ENCODE data around the gene ASF1B. TPM values are rescaled to one million over a fixed set of nuclear protein-coding genes. Genes with fewer than 3 reads are reported as not detected.
A peak's percentile ranks its signal among the peaks of the same experiment; 100 is the strongest.

The ASF1B gene
- total RNA-seq, 1 experiment from 2014 or later: 78.1 TPM

GRCh38 chr19:14088634-14089411 is 47.6 kb downstream of the ASF1B start:
- Histone ChIP-seq H3K27ac (ENCODE audit: low read depth, low read length) (peak overlapping the region; percentile 78; the same call in 1 of the 2 replicates), H3K27me3 (ENCODE audit: insufficient read depth, low read length) (no peaks in the 10 kb centered on the region), H3K4me3 (replicated peaks in 1 of 2; ENCODE audit: low read depth in 1 of 2, low read length in 2 of 2) (peak overlapping the region; percentile 45 to 58), H3K79me2 (ENCODE audit: insufficient read depth, low read length) (no peaks in the 10 kb centered on the region), H3K4me1 (ENCODE audit: control insufficient read depth in 1 of 2, insufficient read depth in 2 of 2, low read length in 2 of 2) (peaks cover 12 to 19% of the 10 kb centered on the region in 2 experiments), H3K4me2 (ENCODE audit: low read length) (peak overlapping the region; percentile 82), H3K9ac (ENCODE audit: low read length) (peak overlapping the region; percentile 53; the same call in 1 of the 2 replicates), H3K9me3 (ENCODE audit: control insufficient read depth in 1 of 2, insufficient read depth in 1 of 2, low read depth in 1 of 2, low read length in 2 of 2) (peaks cover 3 to 7% of the 10 kb centered on the region in 2 experiments; a peak in 1 of 4 replicates), H4K20me1 (ENCODE audit: insufficient read depth) (no peaks in the 10 kb centered on the region), H3K36me3 (ENCODE audit: control insufficient read depth in 1 of 2, insufficient read depth in 2 of 2, low read length in 2 of 2) (peaks cover 0 to 3% of the 10 kb centered on the region in 2 experiments; a peak in 1 of 4 replicates), H2AFZ (ENCODE audit: low read depth, low read length, poor library complexity, severe bottlenecking) (no peak overlapping the region), H3K9me2 (ENCODE audit: insufficient read depth) (no peaks in the 10 kb centered on the region)
- CTCF ChIA-PET: interaction anchor here (1.4 kb wide), 1 partner anchor 17 kb away, joined by 3 read pairs; the partner anchor contains the start of gene MISP3
- RAD21 ChIA-PET (ENCODE audit: low non-redundant PET in 1 of 2, low total read pairs in 2 of 2, uncharacterized antibody in 2 of 2, unreplicated experiment in 2 of 2): no interaction called here
- intact Hi-C loops (cut with micrococcal nuclease): no loop called here
- TF ChIP-seq REST (IDR thresholded peaks at IDR 0.05; ENCODE audit: low read depth): no peak
- TF ChIP-seq CBX3 (IDR thresholded peaks at IDR 0.05; ENCODE audit: low read depth): no peak
- POLR2A ChIA-PET: interaction anchor here (1.8 kb wide), 1 partner anchor 8 kb away, joined by 4 read pairs; no protein-coding TSS in a partner anchor
- BruUV-seq (replicated peaks): TSS peak; percentile 30
- DNase-seq (ENCODE audit: low read depth, low spot score): no peak
- ATAC-seq: no peak

GRCh38 chr19:14086098-14086497 is 50.3 kb downstream of the ASF1B start:
- intact Hi-C loops (cut with micrococcal nuclease): no loop called here
- ChIA-PET POLR2A (no interaction called here), CTCF (no interaction called here), RAD21 (ENCODE audit: low non-redundant PET in 1 of 2, low total read pairs in 2 of 2, uncharacterized antibody in 2 of 2, unreplicated experiment in 2 of 2) (no interaction called here)
- H3K27me3 ChIP-seq (ENCODE audit: insufficient read depth, low read length): no peaks in the 10 kb centered on the region
- H3K36me3 ChIP-seq (ENCODE audit: control insufficient read depth in 1 of 2, insufficient read depth in 2 of 2, low read length in 2 of 2): peaks cover 0 to 3% of the 10 kb centered on the region in 2 experiments; a peak in 1 of 4 replicates
- no peak overlapping the region for H2AFZ ChIP-seq (ENCODE audit: low read depth, low read length, poor library complexity, severe bottlenecking)
- H3K9me2 ChIP-seq (ENCODE audit: insufficient read depth): no peaks in the 10 kb centered on the region
- DNase-seq (ENCODE audit: low read depth, low spot score): no peak
- H3K4me1 ChIP-seq (ENCODE audit: control insufficient read depth in 1 of 2, insufficient read depth in 2 of 2, low read length in 2 of 2): peaks cover 4 to 14% of the 10 kb centered on the region in 2 experiments; a peak in 1 of 4 replicates
- BruUV-seq (replicated peaks): no TSS peak
- no peak overlapping the region for H3K9ac ChIP-seq (ENCODE audit: low read length)
- H3K4me3 ChIP-seq (replicated peaks in 1 of 2; ENCODE audit: low read depth in 1 of 2, low read length in 2 of 2): no peak overlapping the region
- H4K20me1 ChIP-seq (ENCODE audit: insufficient read depth): no peaks in the 10 kb centered on the region
- H3K79me2 ChIP-seq (ENCODE audit: insufficient read depth, low read length): no peaks in the 10 kb centered on the region
- no peak overlapping the region for H3K4me2 ChIP-seq (ENCODE audit: low read length)
- no peak overlapping the region for H3K27ac ChIP-seq (ENCODE audit: low read depth, low read length)
- H3K9me3 ChIP-seq (ENCODE audit: control insufficient read depth in 1 of 2, insufficient read depth in 1 of 2, low read depth in 1 of 2, low read length in 2 of 2): no peaks in the 10 kb centered on the region
- ATAC-seq: no peak
- TF ChIP-seq, protein P1, sequence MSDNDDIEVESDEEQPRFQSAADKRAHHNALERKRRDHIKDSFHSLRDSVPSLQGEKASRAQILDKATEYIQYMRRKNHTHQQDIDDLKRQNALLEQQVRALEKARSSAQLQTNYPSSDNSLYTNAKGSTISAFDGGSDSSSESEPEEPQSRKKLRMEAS (IDR thresholded peaks at IDR 0.05): no peak
- no peak for TF ChIP-seq SIN3A (IDR thresholded peaks at IDR 0.05; ENCODE audit: low read depth)
- no peak for TF ChIP-seq FOSL1 (IDR thresholded peaks at IDR 0.05; ENCODE audit: low read depth)
- no peak for TF ChIP-seq ZNF274 (IDR thresholded peaks at IDR 0.05; ENCODE audit: low read depth, low read length)
- no peak for TF ChIP-seq EGR1 (IDR thresholded peaks at IDR 0.05; ENCODE audit: low read depth)
- no peak for TF ChIP-seq ZFX (IDR thresholded peaks at IDR 0.05)
- TF ChIP-seq REST (IDR thresholded peaks at IDR 0.05; ENCODE audit: low read depth): no peak
- no peak for TF ChIP-seq POLR2A (IDR thresholded peaks at IDR 0.05; ENCODE audit: borderline replicate concordance, extremely low read depth, insufficient read depth, insufficient read length)
- TF ChIP-seq EZH2 (IDR thresholded peaks at IDR 0.05): no peak
- no peak for TF ChIP-seq SRF (IDR thresholded peaks at IDR 0.05; ENCODE audit: low read depth)
- no peak for TF ChIP-seq ELF1 (IDR thresholded peaks at IDR 0.05; ENCODE audit: borderline replicate concordance, low read depth)
- TF ChIP-seq POLR2AphosphoS5 (IDR thresholded peaks at IDR 0.05; ENCODE audit: low read depth, low read length): no peak

Measured in HCT116 (cell line).